NOMO-1 (cell line): ENCODE data around the gene NTF3.
A peak's percentile ranks its signal among the peaks of the same experiment; 100 is the strongest.

Source experiments
- DNase-seq, 2 experiments: peaks; one replicate each; lab custom pipeline; 2025; ENCODE audit not compliant: unreplicated experiment in 2 of 2; lab: John Stamatoyannopoulos, UW

The NTF3 gene

DNA sequence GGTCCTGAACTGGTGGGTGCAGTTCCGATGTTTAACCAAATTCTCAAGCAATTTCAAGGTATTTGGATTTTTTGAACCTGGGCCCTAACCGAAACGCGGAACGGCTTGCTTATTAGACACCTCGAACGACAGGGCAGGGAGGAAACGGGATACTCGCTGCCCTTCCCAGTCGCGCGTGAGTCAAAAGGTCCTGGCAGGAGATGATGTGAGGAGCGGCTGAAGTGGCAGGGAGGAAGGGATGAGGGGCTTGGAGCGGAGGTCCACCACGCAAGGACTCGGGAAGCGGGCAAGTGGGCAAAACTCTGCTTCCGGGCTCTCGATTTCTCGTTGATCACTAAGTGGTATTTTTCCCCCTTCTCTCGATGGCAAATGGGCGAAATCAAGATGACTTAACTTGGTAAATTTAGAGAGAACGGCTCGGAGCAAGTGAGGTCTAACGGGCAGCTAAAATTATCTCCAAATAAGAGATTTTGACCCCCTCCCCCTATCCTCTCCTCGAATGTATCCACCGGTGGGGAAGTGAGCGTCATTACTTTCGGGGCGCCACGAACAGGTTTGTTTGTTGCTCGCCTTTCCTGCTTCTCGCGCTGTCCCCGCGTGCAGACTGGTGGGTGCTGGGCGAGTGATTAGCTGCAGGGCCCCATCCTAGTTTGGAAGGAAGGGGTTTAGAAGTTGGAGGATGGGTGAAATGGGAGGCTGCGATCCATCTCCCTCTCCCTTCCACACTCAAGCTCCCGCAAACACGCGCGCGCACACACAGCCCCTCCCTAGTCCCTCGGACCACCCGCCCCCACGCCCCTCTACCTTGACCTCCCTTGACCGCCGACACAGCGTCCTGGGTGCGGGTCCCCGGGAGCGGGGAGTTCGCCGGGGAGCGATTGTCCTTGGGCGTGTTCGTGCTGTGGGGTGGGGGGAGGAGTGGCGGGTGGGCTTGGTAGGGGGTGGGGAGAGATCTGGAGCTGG lies 986 bp upstream of the NTF3 start:
- no peak for DNase-seq

GRCh38 chr12:5433081-5433844 lies 1.4 kb downstream of the NTF3 start:
- DNase-seq: no peak

DNA sequence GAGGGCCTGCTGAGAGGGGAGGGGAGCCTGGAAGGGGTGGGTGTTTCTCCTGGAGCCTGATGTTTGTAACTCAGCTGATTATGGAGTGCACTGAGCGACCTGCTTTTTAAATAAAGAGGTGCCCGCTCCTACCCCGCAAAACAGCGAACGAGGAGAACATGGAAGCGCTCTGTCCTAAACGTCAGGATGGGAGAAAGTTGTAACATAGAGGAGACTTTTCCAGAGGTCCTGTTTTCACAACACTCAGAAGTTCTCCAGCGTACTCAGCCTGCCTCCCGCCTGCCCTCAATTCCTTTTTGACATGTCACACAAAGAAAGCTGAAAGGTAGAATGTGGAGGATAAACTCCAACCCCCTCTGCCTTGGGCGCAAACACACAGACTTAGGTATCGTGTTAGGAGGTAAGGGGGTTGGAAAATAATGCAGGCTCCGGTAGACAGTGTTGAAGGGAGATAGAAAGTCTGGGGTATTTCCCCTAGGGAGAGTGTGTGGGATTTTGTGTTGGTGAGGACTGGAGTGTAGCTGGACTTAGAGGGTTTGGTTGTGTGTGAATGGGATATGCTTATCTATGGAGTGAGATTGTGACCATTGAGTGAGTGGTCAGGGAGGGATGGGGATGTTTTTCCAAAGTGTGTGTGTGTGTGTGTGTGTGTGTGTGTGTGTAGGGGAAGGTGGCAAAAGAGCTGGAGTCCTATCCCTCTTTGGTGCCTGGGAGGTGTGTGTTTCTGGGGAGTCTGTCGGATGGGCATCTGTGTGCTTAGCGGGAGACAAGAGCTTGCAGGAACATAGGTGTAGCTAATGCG lies 2.1 kb downstream of the NTF3 start:
- DNase-seq: no peak

GRCh38 chr12:5434647-5435560 lies 3.0 kb downstream of the NTF3 start:
- no peak for DNase-seq

- no peak for DNase-seq
These were observed 5.3 kb downstream of the NTF3 start for GRCh38 chr12:5437182-5437583.

DNA sequence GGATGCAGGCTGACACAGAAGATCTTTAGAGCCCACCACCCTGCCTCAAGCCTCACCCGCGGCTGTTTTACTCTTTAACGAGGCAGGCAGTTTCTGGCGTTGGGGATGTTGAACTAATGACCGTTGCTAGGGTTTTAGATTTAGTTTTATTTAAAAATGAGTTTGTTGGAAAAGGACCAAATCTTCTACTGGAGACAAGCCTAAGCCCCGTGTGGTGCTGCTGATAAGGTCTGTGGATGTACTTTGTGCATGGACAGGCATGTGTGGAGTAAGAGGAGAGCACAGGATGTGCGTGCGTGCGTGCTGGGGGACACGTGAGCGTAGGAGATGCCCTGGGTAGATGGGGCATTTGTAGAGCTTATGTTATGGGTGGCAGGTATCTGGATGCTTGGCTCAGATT lies 5.7 kb downstream of the NTF3 start:
- no peak for DNase-seq

- DNase-seq: no peak
These were observed 6.8 kb downstream of the NTF3 start for GRCh38 chr12:5438671-5439200.

GRCh38 chr12:5439371-5439771 lies 7.5 kb downstream of the NTF3 start:
- no peak for DNase-seq

DNA sequence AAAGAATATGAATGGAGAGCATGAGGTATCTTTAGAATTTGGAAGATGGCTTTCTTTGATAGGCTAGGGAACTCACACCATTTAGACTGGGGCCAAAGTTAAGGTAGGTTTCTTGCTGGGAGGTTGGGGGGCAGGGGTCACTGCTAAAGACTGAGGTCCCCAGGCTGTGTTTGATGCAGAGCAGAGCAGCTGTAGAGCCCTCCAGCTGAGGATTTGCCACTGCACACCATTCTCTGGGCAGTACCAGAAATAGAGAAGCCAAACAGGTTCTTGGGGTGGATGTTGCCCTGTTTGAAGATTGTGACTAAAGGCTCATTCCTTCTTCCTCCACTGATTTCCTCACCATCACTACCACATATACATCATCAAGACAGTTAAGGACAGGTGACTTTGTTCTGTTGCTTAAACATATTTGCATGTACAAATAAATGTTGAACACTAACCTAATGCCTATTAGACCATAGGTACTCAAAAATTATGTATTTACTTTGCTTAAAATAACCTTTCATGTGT lies 7.9 kb downstream of the NTF3 start:
- no peak for DNase-seq

- DNase-seq: peak; percentile 39 to 61
These were observed 9.1 kb downstream of the NTF3 start for GRCh38 chr12:5440978-5441377.

DNA sequence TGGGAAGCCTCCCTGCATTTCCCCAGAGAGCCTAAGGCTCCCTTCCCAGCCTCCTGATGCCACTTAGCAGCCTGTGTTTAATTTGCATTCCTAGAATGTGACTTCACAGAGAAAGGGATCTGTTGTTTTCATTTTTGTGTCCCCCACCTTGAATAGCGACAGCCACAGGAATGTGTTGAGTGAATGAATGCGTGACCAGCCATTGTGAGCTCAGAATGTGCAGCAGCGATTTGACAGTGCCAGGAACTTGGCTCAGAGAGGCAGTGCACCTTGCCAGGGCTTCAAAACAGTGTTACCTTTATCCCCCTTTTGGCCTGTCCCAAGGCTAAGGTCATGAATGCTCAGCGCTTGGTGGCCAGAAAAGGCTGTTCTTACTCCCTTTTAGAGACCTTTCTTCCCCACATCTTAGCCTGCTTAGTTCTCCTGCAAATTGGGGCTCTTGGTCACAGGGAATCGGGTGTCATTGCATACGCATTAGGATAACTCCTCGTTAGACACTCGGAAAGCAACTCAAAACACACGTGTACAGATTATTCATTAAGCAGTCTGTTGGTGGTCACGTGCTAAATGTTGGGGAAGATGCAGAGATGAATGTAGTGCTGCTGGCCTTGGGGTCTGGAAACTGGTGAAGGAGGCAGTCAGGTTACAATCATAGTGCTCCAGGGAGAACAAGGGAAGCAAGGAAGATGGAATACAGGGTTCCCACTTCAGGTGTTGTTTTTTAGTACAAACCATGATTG lies 9.8 kb downstream of the NTF3 start:
- DNase-seq: no peak

DNA sequence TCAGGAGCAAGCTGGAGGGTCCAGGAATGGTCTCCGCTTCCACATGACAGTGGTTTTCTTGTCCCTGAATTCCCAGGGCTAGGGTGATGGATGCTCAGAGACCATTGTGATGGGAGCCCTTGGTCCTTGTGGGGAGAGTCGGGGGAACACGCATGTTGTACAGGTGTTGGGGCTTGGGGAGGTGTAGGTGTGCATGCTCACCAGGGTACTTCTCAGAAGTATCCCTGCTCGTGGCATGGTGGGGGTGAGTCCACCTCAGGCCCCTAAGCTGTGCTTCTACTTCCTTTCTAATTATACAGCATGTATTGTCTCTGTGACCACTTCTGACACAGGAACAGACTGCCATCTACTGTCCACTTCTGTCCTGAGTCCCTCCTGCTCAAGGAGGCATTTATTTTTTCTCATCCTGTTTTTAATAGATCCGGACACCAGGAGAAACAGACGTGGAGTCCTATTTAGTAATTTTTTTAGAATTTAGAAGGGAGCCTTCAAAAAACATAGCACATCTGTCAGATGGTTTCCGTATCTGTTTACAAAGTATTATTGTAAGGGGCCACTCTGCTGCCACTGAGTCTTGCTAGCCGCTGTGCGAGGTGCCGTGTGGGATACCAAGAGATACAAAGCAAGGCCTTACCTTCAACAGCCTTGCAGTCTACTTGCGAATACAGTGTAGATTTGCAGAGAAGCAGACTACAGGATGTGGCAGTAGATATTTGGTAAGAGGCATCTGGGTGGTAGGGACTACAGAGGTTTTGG lies 10.5 kb downstream of the NTF3 start:
- no peak for DNase-seq

DNA sequence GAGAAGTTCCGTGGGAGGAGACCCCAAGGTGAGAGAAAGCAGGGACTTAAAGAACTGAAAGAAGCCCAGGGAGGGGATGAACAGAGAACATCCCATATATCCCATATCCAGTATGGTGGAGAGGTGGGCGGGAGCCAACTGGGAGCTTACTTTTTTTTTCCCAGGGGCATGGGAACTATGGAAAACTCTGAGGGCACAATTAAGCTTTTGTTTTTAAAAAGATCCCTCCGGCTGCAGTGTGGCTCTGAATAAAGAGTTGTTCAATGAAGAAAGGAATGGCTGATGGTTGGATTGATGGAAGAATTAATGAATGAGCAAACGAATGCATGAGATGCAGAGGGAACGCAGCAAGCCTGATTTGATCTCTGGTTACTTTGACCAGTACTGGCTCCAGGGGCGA lies 12.6 kb downstream of the NTF3 start:
- no peak for DNase-seq

DNA sequence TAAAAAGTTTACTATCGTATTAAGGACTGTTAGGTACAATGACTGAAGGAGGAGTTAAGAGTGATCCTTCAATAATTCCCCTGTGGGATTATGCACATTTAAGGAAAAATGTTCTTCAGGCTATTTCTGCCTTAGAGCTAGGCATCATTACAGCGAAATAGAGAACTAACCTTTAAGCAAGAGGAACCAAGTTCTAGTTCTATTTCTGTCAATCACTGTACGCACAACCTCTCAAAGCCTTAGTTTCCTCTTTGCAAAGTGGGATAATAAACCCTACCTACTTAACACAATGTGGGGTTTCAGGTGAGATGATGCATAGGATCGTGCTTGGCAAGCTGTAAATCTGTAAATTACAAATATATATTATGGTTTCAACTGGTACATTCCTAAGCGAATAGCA lies 15.4 kb downstream of the NTF3 start:
- DNase-seq: no peak

DNA sequence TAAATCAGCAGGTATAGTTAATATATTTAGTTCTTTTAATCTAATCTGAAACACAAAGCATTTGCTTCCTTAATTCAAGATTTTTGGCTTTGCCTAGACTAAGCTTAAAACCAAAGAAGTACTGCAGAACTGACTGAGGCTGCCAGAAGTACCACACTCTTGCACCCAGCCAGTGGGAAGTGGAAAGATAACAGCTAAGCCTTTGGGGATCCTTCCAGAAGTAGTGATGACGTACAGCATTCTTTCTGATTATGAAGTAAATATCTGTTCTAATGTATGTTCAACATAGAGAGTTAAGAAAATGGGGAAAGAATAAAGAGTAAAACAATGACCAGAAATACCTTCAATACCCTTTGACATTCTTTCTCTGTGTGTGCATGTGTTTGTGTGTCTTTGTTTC lies 19.3 kb downstream of the NTF3 start:
- no peak for DNase-seq

GRCh38 chr12:5452569-5452968 lies 20.7 kb downstream of the NTF3 start:
- no peak for DNase-seq

- no peak for DNase-seq
These were observed 21.6 kb downstream of the NTF3 start for GRCh38 chr12:5453466-5453865.

GRCh38 chr12:5455045-5455444 lies 23.1 kb downstream of the NTF3 start:
- no peak for DNase-seq
